Measurements from ENCODE around the gene PIM3.

DNA sequence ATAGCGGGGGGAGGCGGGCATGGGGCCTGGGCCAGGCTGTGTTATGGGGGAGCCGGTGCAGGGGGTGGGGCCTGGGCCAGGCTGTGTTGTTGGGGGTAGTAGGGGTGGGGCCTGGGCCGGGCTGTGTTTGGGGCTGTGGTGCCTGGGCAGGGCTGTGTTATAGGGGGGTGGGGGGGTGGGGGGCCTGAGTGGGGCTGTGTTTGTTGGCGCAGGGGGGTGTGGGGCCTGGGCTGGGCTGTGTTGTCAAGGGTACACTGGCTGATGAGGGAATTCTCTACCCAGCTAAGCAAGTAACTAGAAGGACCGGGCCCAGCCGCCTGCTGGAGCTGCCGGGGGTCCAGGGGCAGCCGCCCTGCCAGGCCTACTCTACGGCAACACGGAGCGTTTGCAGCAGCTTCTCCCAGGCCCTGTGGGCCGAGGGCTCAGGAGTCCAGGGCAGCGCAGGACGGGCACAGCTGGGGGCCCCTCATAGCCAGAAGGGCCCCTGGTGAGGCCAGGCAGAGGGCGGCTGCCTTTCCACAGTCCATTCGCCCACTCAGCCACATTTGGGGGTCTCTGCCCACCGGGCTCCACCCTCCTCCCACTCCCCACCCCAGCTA, 10.1 kb upstream of the PIM3 start:
- TF ChIP-seq GATA3 (IDR thresholded peaks at IDR 0.05; ENCODE audit: low read depth, low read length) (no peak), GATA2 (IDR thresholded peaks at IDR 0.05; ENCODE audit: low read depth, low read length) (no peak)

Data from SH-SY5Y (cell line).